Body of pancreas (tissue), 4 donors: Measurements from ENCODE around the gene MAPK14. TPM values are rescaled to one million over a fixed set of nuclear protein-coding genes. Genes with fewer than 3 reads are reported as not detected.

Experiments
- ATAC-seq: fragments of 150-250 bp; one replicate; pipeline ENCODE4 v1.9.1; 2016
- DNase-seq, 4 donors: peaks; one replicate each; pipeline ENCODE4 v3.0.0-alpha.2; 2019
- H3K27ac ChIP-seq, 4 donors: fragments of 200-600 bp; sonication (generic); 1 replicate in 3 of 4; 2 replicates in 1 of 4; pipeline versions ENCODE4 v1.5.1 to v1.6.1; 2016 to 2019; ENCODE audit warnings: mild to moderate bottlenecking in 1 of 4, mixed read lengths in 1 of 4, moderate library complexity in 1 of 4
- H3K27me3 ChIP-seq, 2 donors: fragments of 200-600 bp; sonication (generic); one replicate each; pipeline ENCODE4 v1.6.0; 2016; ENCODE audit warnings: mild to moderate bottlenecking in 1 of 2
- H3K36me3 ChIP-seq, 2 donors: fragments of 200-600 bp; sonication (generic); replicated peaks in 1 of 2; 2 replicates each; pipeline ENCODE4 v1.5.1; 2016; ENCODE audit warnings: low read depth in 2 of 2; ENCODE audit not compliant: insufficient read depth in 1 of 2
- H3K4me1 ChIP-seq: fragments of 200-600 bp; sonication (generic); one replicate; pipeline ENCODE4 v1.6.0; 2016
- H3K4me3 ChIP-seq, 2 donors: fragments of 200-600 bp; sonication (generic); 1 replicate in 1 of 2; 2 replicates in 1 of 2; pipeline ENCODE4 v1.5.1; 2016 to 2019
- H3K9me3 ChIP-seq, 3 donors: fragments of 200-600 bp; sonication (generic); 1 replicate in 2 of 3; 2 replicates in 1 of 3; pipeline ENCODE4 v1.5.1; 2016
- CTCF ChIP-seq, 7 experiments: fragments of 450-650 bp in 4 of 7; fragments of 200-600 bp in 3 of 7; sonication (generic) in 3 of 7; IDR thresholded peaks; one replicate each; pipeline ENCODE4 v1.5.1; 2016 to 2019; ENCODE audit warnings: antibody characterized with exemption in 7 of 7
- POLR2A ChIP-seq, 3 donors: fragments of 450-650 bp; IDR thresholded peaks; one replicate each; pipeline ENCODE4 v1.6.1; 2016; ENCODE audit warnings: antibody characterized with exemption in 3 of 3, mild to moderate bottlenecking in 2 of 3
- WGBS, 2 donors: methylation state at CpG; one replicate each; pipeline ENCODE4 v1.1.5; 2017; 5-methylcytosine and 5-hydroxymethylcytosine counted together
- intact Hi-C: fragments of 100-400 bp; cut with DNase I; formaldehyde crosslinking; loops from one replicate; pipeline ENCODE4 v1.15.1; 2023
- total RNA-seq, 2 donors: library from RNA; depleted of rRNA; stranded (reverse); fragments of >200 nt; gene quantifications; one replicate each; pipeline ENCODE4 v1.1.0, GENCODE V29; 2016

The MAPK14 gene
- total RNA-seq, 2 donors from 2014 or later = 30.3 to 33.7 TPM

GRCh38 chr6:36049582-36049981, 22.0 kb downstream of the MAPK14 start:
- TF ChIP-seq CTCF (IDR thresholded peaks at IDR 0.05) (no peak), POLR2A (IDR thresholded peaks at IDR 0.05) (no peak)
- Histone ChIP-seq H3K27me3 (no peaks in the 10 kb centered on the region), H3K27ac (no peak overlapping the region), H3K36me3 (no peaks in the 10 kb centered on the region), H3K9me3 (no peaks in the 10 kb centered on the region), H3K4me1 (peaks cover 42% of the 10 kb centered on the region), H3K4me3 (no peak overlapping the region)
- no peak for DNase-seq
- WGBS, 2 donors = 92 to 94% methylated on average over 2 of the region's 2 CpGs
- intact Hi-C loops = no loop called here
- no peak for ATAC-seq

- H3K4me1 ChIP-seq = peaks cover 49% of the 10 kb centered on the region
- 59 to 62% methylated on average over 1 of the region's 1 CpG for WGBS, 2 donors
- no peak overlapping the region for H3K27ac ChIP-seq
- DNase-seq = no peak
- no peak overlapping the region for H3K4me3 ChIP-seq
- no peaks in the 10 kb centered on the region for H3K36me3 ChIP-seq
- no peak for TF ChIP-seq POLR2A (IDR thresholded peaks at IDR 0.05)
- TF ChIP-seq CTCF (IDR thresholded peaks at IDR 0.05) = no peak
- H3K9me3 ChIP-seq = no peaks in the 10 kb centered on the region
- intact Hi-C loops = no loop called here
- no peaks in the 10 kb centered on the region for H3K27me3 ChIP-seq
- ATAC-seq = no peak
Observed at GRCh38 chr6:36050305-36050704, 22.7 kb downstream of the MAPK14 start.

- ATAC-seq = no peak
- H3K27me3 ChIP-seq = no peaks in the 10 kb centered on the region
- H3K36me3 ChIP-seq = no peaks in the 10 kb centered on the region
- no peak overlapping the region for H3K4me3 ChIP-seq
- TF ChIP-seq CTCF (IDR thresholded peaks at IDR 0.05) (no peak), POLR2A (IDR thresholded peaks at IDR 0.05) (no peak)
- H3K9me3 ChIP-seq = no peaks in the 10 kb centered on the region
- intact Hi-C loops = no loop called here
- DNase-seq = no peak
- 80 to 85% methylated on average over 16 of the region's 16 CpGs for WGBS, 2 donors
- peaks cover 54% of the 10 kb centered on the region for H3K4me1 ChIP-seq
- H3K27ac ChIP-seq = no peak overlapping the region
Observed at GRCh38 chr6:36050947-36051710, 23.5 kb downstream of the MAPK14 start.

GRCh38 chr6:36052097-36052496, 24.5 kb downstream of the MAPK14 start:
- H3K36me3 ChIP-seq = no peaks in the 10 kb centered on the region
- intact Hi-C loops = no loop called here
- TF ChIP-seq POLR2A (IDR thresholded peaks at IDR 0.05) (no peak), CTCF (IDR thresholded peaks at IDR 0.05) (no peak)
- peaks cover 52% of the 10 kb centered on the region for H3K4me1 ChIP-seq
- DNase-seq (no peak), ATAC-seq (no peak)
- WGBS, 2 donors = 86 to 87% methylated on average over 2 of the region's 2 CpGs
- H3K4me3 ChIP-seq = no peak overlapping the region
- no peaks in the 10 kb centered on the region for H3K27me3 ChIP-seq
- no peak overlapping the region for H3K27ac ChIP-seq
- H3K9me3 ChIP-seq = no peaks in the 10 kb centered on the region

- Histone ChIP-seq H3K9me3 (no peaks in the 10 kb centered on the region), H3K27ac (peak overlapping the region in 1 of 4 donors; percentile 15), H3K4me1 (peaks cover 41% of the 10 kb centered on the region), H3K4me3 (no peak overlapping the region), H3K27me3 (no peaks in the 10 kb centered on the region), H3K36me3 (no peaks in the 10 kb centered on the region)
- TF ChIP-seq CTCF (IDR thresholded peaks at IDR 0.05) (no peak), POLR2A (IDR thresholded peaks at IDR 0.05) (no peak)
- intact Hi-C loops = no loop called here
- no peak for DNase-seq
- 15 to 23% methylated on average over 2 of the region's 2 CpGs for WGBS, 2 donors
- no peak for ATAC-seq
Observed at GRCh38 chr6:36053878-36054277, 26.3 kb downstream of the MAPK14 start.
